ENCODE data around the gene WWOX. TPM values are rescaled to one million over a fixed set of nuclear protein-coding genes. Genes with fewer than 3 reads are reported as not detected.

WWOX gene
- total RNA-seq, 2 donors from 2014 or later, result 33.8 to 82.5 TPM

DNA sequence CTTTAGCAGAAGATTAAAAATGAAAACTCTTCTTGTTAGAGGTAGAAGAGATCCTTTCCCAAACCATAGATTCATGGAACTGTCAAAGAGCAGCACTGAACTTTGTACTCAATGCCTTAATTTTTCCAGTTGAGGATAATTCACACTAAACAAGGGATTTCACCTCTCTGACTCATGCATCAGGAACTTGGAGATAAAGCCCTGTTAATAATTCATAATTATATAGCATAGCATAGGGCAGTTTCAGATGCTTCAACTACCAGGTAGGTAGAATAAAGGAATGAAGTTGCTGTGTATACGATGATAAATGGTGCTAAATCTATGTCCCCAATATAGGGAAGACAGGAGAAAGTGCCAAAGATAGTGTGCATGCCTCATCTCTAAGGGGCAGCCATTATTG, 1050.7 kb downstream of the WWOX start:
- Histone ChIP-seq H3K4me3 (no peak overlapping the region), H3K9me3 (no peaks in the 10 kb centered on the region), H3K4me1 (ENCODE audit: control insufficient read depth in 1 of 2, low read depth in 2 of 2) (peaks cover 0 to 7% of the 10 kb centered on the region in 2 donors), H3K36me3 (no peaks in the 10 kb centered on the region), H3K27me3 (replicated peaks; ENCODE audit: insufficient read depth) (no peaks in the 10 kb centered on the region), H3K27ac (no peak overlapping the region)
- no peak for ATAC-seq (ENCODE audit: insufficient number of reproducible peaks, low FRiP score, low read depth)
- TF ChIP-seq, protein P1, sequence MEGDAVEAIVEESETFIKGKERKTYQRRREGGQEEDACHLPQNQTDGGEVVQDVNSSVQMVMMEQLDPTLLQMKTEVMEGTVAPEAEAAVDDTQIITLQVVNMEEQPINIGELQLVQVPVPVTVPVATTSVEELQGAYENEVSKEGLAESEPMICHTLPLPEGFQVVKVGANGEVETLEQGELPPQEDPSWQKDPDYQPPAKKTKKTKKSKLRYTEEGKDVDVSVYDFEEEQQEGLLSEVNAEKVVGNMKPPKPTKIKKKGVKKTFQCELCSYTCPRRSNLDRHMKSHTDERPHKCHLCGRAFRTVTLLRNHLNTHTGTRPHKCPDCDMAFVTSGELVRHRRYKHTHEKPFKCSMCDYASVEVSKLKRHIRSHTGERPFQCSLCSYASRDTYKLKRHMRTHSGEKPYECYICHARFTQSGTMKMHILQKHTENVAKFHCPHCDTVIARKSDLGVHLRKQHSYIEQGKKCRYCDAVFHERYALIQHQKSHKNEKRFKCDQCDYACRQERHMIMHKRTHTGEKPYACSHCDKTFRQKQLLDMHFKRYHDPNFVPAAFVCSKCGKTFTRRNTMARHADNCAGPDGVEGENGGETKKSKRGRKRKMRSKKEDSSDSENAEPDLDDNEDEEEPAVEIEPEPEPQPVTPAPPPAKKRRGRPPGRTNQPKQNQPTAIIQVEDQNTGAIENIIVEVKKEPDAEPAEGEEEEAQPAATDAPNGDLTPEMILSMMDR (IDR thresholded peaks at IDR 0.05), result no peak
- no peak for DNase-seq (ENCODE audit: low spot score)

DNA sequence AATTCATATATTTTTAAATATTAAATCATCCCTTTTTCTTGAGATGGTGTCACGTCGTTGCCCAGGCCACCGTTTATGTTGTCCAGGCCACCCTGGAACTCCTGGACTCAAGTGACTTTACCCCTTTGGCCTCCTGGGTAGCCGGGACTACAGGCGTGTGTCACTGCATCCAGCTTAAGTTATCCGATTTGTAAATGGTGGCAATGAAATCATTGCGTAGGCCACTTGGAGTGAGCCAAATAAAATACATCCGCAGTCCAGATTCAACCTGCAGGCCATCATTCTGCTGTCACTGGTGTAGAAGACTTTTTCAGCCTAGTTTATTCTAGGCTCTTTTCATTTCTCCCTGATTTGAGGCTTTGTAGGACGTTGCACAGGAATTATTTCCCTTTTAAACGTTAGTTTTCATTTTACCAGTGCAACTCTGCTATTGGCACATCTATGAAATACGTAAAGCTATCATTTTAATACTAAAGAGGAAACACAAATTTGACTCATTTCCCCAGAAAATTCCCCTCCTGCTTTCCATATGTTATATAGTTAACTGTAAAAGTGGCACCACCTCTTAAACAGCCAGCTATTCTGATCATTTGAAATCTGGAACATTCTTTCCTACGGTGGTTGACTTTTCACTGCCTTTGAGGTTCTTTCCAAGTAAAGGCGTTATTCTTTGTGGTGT, 1051.3 kb downstream of the WWOX start:
- H3K27me3 ChIP-seq (replicated peaks; ENCODE audit: insufficient read depth), result no peaks in the 10 kb centered on the region
- H3K9me3 ChIP-seq, result no peaks in the 10 kb centered on the region
- H3K4me3 ChIP-seq, result no peak overlapping the region
- peaks cover 0 to 7% of the 10 kb centered on the region in 2 donors for H3K4me1 ChIP-seq (ENCODE audit: control insufficient read depth in 1 of 2, low read depth in 2 of 2)
- DNase-seq (ENCODE audit: low spot score) (no peak), ATAC-seq (ENCODE audit: insufficient number of reproducible peaks, low FRiP score, low read depth) (no peak)
- H3K36me3 ChIP-seq, result no peaks in the 10 kb centered on the region
- TF ChIP-seq, protein P1 (IDR thresholded peaks at IDR 0.05), result no peak
- no peak overlapping the region for H3K27ac ChIP-seq

DNA sequence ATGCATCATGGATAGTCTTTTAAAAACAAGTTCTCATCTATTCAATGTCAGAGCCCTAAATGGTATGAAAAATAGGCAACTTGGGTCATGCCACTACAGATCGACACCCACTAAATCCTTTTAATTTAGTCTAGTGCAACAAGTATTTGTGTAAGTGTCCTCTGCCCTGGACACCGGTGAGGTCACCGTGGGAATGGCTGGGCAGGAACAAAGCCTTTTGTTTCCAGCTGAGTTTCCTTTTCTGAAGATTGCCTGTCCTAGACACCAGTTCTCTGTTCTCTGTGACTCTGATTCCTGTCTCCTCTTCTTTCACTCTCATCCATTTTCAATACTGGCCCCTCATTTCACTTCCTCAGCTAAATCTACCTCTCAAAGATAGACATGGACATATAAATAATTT, 1054.6 kb downstream of the WWOX start:
- Histone ChIP-seq H3K27ac (no peak overlapping the region), H3K4me1 (ENCODE audit: control insufficient read depth in 1 of 2, low read depth in 2 of 2) (peaks cover 0 to 7% of the 10 kb centered on the region in 2 donors)
- TF ChIP-seq, protein P1 (IDR thresholded peaks at IDR 0.05), result no peak

DNA sequence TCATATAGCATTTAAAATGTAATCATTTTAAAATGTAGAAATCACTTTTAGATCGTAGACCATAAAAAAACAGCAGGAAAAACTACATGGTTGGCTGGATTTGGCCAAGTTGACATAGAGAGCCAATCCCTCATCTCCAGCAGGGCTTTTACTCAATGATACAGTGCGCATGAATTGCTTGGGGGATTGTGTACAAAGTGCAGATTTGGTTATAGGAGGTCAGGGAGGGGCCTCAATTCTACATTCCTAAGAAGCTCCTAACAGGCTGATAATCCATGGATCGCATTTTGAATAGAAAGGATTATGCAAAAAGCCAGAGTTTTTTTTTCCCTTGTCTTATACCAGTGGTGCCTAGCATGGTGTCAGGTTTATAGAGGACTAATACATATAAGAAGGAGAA, 1056.0 kb downstream of the WWOX start:
- Histone ChIP-seq H3K27me3 (replicated peaks; ENCODE audit: insufficient read depth) (no peaks in the 10 kb centered on the region), H3K36me3 (no peaks in the 10 kb centered on the region), H3K4me3 (no peak overlapping the region), H3K4me1 (ENCODE audit: control insufficient read depth in 1 of 2, low read depth in 2 of 2) (peaks cover 0 to 5% of the 10 kb centered on the region in 2 donors), H3K27ac (no peak overlapping the region), H3K9me3 (no peaks in the 10 kb centered on the region)
- ATAC-seq (ENCODE audit: insufficient number of reproducible peaks, low FRiP score, low read depth) (no peak), DNase-seq (ENCODE audit: low spot score) (no peak)
- TF ChIP-seq, protein P1 (IDR thresholded peaks at IDR 0.05), result no peak

More for the DNA sequence above, 1054.6 kb downstream of the WWOX start:
- Histone ChIP-seq H3K27me3 (replicated peaks; ENCODE audit: insufficient read depth) (no peaks in the 10 kb centered on the region), H3K4me3 (no peak overlapping the region), H3K9me3 (no peaks in the 10 kb centered on the region), H3K36me3 (no peaks in the 10 kb centered on the region)
- ATAC-seq (ENCODE audit: insufficient number of reproducible peaks, low FRiP score, low read depth), result no peak
- DNase-seq (ENCODE audit: low spot score), result no peak

DNA sequence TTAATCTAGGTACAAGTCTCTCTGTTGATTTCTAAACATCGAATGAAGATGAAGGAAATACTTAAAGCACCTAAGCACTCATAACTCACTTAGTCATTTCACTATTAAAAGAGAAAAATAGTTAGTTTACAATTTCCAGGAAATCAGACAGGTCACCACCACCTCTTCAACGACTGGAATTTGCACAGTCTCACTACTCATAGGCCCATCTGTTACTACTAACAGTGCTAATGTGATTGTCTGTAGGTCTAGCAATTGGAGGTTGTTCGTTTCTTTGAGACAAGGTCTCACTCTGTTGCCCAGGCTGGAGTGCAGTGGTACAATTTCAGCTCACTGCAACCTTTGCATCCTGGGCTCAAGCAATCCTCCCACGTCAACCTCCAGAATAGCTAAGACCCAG, 1056.5 kb downstream of the WWOX start:
- no peak overlapping the region for H3K27ac ChIP-seq
- H3K27me3 ChIP-seq (replicated peaks; ENCODE audit: insufficient read depth), result no peaks in the 10 kb centered on the region
- no peak overlapping the region for H3K4me3 ChIP-seq
- TF ChIP-seq, protein P1 (IDR thresholded peaks at IDR 0.05), result no peak
- ATAC-seq (ENCODE audit: insufficient number of reproducible peaks, low FRiP score, low read depth), result no peak
- no peaks in the 10 kb centered on the region for H3K9me3 ChIP-seq
- DNase-seq (ENCODE audit: low spot score), result no peak
- H3K36me3 ChIP-seq, result no peaks in the 10 kb centered on the region
- H3K4me1 ChIP-seq (ENCODE audit: control insufficient read depth in 1 of 2, low read depth in 2 of 2), result peaks cover 0 to under 1% of the 10 kb centered on the region in 2 donors
